Measurements from ENCODE around the gene OTOG.

OTOG gene

DNA sequence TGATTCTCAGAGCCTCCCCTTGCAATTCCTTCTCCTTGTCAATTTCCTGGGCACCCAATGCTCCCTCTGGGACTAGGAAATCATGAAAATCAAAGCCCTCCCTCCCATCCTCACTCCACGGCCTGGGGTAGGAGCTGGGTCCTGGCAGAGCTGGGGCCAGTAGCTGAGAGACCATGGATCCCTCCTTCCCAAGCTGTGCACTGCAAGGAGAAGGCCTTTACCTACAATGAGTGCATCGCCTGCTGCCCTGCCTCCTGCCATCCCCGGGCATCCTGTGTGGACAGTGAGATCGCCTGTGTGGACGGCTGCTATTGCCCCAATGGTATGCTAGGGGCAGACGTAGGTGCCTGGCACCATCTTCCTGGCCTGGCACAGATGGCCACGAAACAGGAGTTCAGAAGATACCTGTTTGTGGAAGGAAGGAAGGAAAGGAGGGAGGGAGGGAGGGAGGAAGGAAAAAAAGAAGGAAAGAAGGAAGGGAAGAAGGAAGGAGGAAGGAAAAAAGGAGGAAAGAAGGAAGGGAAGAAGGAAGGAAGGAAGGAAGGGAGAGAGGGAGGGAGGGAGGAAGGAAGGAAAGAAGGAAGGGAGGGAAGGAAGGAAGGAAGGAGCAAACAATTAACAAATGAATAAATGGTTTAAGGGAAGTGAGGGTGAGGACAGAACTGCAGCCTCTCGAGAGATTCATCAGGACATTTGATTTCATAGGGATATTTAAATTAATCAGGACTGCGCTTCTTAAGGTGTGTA is 12.5 kb downstream of the OTOG start:
- TF ChIP-seq SIN3A (IDR thresholded peaks at IDR 0.05; ENCODE audit: borderline replicate concordance, insufficient read depth, low read length): no peak
- no peak for TF ChIP-seq TAF1 (IDR thresholded peaks at IDR 0.05; ENCODE audit: borderline replicate concordance, insufficient read depth, low read length)
- TF ChIP-seq, protein P1, sequence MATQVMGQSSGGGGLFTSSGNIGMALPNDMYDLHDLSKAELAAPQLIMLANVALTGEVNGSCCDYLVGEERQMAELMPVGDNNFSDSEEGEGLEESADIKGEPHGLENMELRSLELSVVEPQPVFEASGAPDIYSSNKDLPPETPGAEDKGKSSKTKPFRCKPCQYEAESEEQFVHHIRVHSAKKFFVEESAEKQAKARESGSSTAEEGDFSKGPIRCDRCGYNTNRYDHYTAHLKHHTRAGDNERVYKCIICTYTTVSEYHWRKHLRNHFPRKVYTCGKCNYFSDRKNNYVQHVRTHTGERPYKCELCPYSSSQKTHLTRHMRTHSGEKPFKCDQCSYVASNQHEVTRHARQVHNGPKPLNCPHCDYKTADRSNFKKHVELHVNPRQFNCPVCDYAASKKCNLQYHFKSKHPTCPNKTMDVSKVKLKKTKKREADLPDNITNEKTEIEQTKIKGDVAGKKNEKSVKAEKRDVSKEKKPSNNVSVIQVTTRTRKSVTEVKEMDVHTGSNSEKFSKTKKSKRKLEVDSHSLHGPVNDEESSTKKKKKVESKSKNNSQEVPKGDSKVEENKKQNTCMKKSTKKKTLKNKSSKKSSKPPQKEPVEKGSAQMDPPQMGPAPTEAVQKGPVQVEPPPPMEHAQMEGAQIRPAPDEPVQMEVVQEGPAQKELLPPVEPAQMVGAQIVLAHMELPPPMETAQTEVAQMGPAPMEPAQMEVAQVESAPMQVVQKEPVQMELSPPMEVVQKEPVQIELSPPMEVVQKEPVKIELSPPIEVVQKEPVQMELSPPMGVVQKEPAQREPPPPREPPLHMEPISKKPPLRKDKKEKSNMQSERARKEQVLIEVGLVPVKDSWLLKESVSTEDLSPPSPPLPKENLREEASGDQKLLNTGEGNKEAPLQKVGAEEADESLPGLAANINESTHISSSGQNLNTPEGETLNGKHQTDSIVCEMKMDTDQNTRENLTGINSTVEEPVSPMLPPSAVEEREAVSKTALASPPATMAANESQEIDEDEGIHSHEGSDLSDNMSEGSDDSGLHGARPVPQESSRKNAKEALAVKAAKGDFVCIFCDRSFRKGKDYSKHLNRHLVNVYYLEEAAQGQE (IDR thresholded peaks at IDR 0.05; ENCODE audit: insufficient read depth in 1 of 2, low read depth in 2 of 2, low read length in 2 of 2): no peak
- no peak for TF ChIP-seq FOXP2 (optimal IDR thresholded peaks at IDR 0.05; ENCODE audit: borderline replicate concordance, extremely low read depth, extremely low read length, insufficient read depth)
- TF ChIP-seq POLR2AphosphoS5 (IDR thresholded peaks at IDR 0.05; ENCODE audit: low read depth, low read length): no peak

DNA sequence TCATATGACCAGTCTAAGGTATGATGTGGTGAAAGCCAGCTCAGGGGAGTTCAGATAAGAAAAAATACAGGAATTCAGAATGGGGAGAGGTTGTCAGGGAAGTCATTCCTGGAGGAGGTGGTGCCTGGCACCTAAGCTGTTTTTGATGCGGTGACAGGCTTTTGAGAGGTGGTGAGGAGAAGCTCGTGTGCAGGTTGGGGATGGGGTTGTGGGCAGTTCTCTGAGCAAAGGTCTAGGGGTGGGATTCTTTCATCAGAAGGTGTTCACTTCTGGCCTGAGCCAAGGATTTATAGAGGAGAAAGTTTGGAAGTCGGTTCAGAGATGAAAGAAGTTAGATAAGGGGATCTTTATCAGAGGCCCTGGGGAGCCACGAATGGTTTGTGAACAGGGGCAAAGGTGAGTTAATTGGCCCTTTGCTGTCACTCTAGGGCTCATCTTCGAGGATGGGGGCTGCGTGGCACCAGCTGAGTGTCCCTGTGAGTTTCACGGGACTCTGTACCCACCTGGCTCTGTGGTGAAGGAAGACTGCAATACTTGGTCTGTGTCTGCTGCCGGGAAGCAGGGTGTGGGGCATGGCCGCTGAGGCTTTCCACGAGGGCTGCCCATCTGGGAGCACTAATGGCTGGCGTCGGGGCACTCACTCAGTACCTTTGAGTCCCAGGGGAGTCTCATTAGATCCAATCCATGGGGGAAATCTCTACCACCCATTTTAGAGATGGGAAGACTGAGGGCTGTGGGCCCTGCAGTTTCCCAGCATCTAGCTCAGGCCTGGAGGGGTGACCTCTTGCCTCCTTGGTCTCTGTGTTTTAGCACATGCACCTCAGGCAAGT is 13.4 kb downstream of the OTOG start:
- TF ChIP-seq TAF1 (IDR thresholded peaks at IDR 0.05; ENCODE audit: borderline replicate concordance, insufficient read depth, low read length) (no peak), POLR2AphosphoS5 (IDR thresholded peaks at IDR 0.05; ENCODE audit: low read depth, low read length) (no peak), SIN3A (IDR thresholded peaks at IDR 0.05; ENCODE audit: borderline replicate concordance, insufficient read depth, low read length) (no peak), FOXP2 (optimal IDR thresholded peaks at IDR 0.05; ENCODE audit: borderline replicate concordance, extremely low read depth, extremely low read length, insufficient read depth) (no peak)
- TF ChIP-seq, protein P1 (IDR thresholded peaks at IDR 0.05; ENCODE audit: insufficient read depth in 1 of 2, low read depth in 2 of 2, low read length in 2 of 2): no peak

DNA sequence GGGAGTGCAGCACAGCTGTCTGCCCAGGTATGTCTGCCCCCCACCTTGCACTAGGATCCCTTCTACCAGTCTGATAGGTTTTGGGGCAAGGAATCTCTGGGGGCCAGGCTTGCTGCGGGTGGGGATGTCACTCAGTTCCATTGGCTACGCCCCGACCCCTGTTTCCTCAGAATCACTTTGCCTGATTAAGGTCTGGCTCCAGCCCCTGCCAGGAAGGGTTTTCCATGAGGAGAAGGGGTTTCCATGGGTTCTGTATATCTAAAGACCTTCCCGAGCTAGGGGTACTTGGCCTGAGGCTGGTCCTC is 14.0 kb downstream of the OTOG start:
- TF ChIP-seq FOXP2 (optimal IDR thresholded peaks at IDR 0.05; ENCODE audit: borderline replicate concordance, extremely low read depth, extremely low read length, insufficient read depth): no peak
- no peak for TF ChIP-seq POLR2AphosphoS5 (IDR thresholded peaks at IDR 0.05; ENCODE audit: low read depth, low read length)
- no peak for TF ChIP-seq TAF1 (IDR thresholded peaks at IDR 0.05; ENCODE audit: borderline replicate concordance, insufficient read depth, low read length)
- no peak for TF ChIP-seq SIN3A (IDR thresholded peaks at IDR 0.05; ENCODE audit: borderline replicate concordance, insufficient read depth, low read length)
- TF ChIP-seq, protein P1 (IDR thresholded peaks at IDR 0.05; ENCODE audit: insufficient read depth in 1 of 2, low read depth in 2 of 2, low read length in 2 of 2): no peak

- no peak for TF ChIP-seq FOXP2 (optimal IDR thresholded peaks at IDR 0.05; ENCODE audit: borderline replicate concordance, extremely low read depth, extremely low read length, insufficient read depth)
- no peak for TF ChIP-seq SIN3A (IDR thresholded peaks at IDR 0.05; ENCODE audit: borderline replicate concordance, insufficient read depth, low read length)
- TF ChIP-seq TAF1 (IDR thresholded peaks at IDR 0.05; ENCODE audit: borderline replicate concordance, insufficient read depth, low read length): no peak
- TF ChIP-seq, protein P1 (IDR thresholded peaks at IDR 0.05; ENCODE audit: insufficient read depth in 1 of 2, low read depth in 2 of 2, low read length in 2 of 2): no peak
- TF ChIP-seq POLR2AphosphoS5 (IDR thresholded peaks at IDR 0.05; ENCODE audit: low read depth, low read length): no peak
These were observed 14.5 kb downstream of the OTOG start for GRCh38 chr11:17561526-17561925.

Measured in PFSK-1 (cell line).